ENCODE measurements around the gene IL2RA. TPM values are rescaled to one million over a fixed set of nuclear protein-coding genes. Genes with fewer than 3 reads are reported as not detected.

IL2RA gene
- total RNA-seq, 1 donor: not detected

- no peaks in the 10 kb centered on the region for H4K20me1 ChIP-seq (ENCODE audit: insufficient read depth, low read length)
- no peaks in the 10 kb centered on the region for H3K4me1 ChIP-seq (ENCODE audit: insufficient read depth, low read length)
- no peaks in the 10 kb centered on the region for H3K9me3 ChIP-seq (ENCODE audit: low read depth, low read length)
- no peak overlapping the region for H3K4me3 ChIP-seq (ENCODE audit: insufficient read depth, low read length)
- H2AFZ ChIP-seq (ENCODE audit: low read length): no peak overlapping the region
- H3K79me2 ChIP-seq (ENCODE audit: insufficient read depth, low read length): no peaks in the 10 kb centered on the region
- no peak for TF ChIP-seq CTCF (IDR thresholded peaks at IDR 0.05; ENCODE audit: extremely low read depth, low read depth, low read length)
- H3K27me3 ChIP-seq (ENCODE audit: insufficient read depth, low read length): peaks cover 26% of the 10 kb centered on the region
- H3K36me3 ChIP-seq (ENCODE audit: insufficient read depth, low read length): no peaks in the 10 kb centered on the region
- DNase-seq (ENCODE audit: insufficient read length, low spot score, missing footprints): no peak
- no peak overlapping the region for H3K4me2 ChIP-seq (ENCODE audit: insufficient read depth, low read length)
- no peak overlapping the region for H3K27ac ChIP-seq (ENCODE audit: low read depth, low read length)
These were observed 28.2 kb downstream of the IL2RA start for GRCh38 chr10:6033954-6034353.

GRCh38 chr10:6030940-6031339 is 31.2 kb downstream of the IL2RA start:
- Histone ChIP-seq H3K27me3 (ENCODE audit: insufficient read depth, low read length) (peaks cover 5% of the 10 kb centered on the region), H4K20me1 (ENCODE audit: insufficient read depth, low read length) (no peaks in the 10 kb centered on the region), H3K9me3 (ENCODE audit: low read depth, low read length) (no peaks in the 10 kb centered on the region), H3K27ac (ENCODE audit: low read depth, low read length) (no peak overlapping the region), H3K79me2 (ENCODE audit: insufficient read depth, low read length) (no peaks in the 10 kb centered on the region), H2AFZ (ENCODE audit: low read length) (no peak overlapping the region), H3K4me3 (ENCODE audit: insufficient read depth, low read length) (no peak overlapping the region), H3K36me3 (ENCODE audit: insufficient read depth, low read length) (no peaks in the 10 kb centered on the region), H3K4me1 (ENCODE audit: insufficient read depth, low read length) (no peaks in the 10 kb centered on the region), H3K4me2 (ENCODE audit: insufficient read depth, low read length) (no peak overlapping the region)
- no peak for DNase-seq (ENCODE audit: insufficient read length, low spot score, missing footprints)
- no peak for TF ChIP-seq CTCF (IDR thresholded peaks at IDR 0.05; ENCODE audit: extremely low read depth, low read depth, low read length)

- DNase-seq (ENCODE audit: insufficient read length, low spot score, missing footprints): no peak
- no peaks in the 10 kb centered on the region for H3K36me3 ChIP-seq (ENCODE audit: insufficient read depth, low read length)
- H3K4me2 ChIP-seq (ENCODE audit: insufficient read depth, low read length): no peak overlapping the region
- H2AFZ ChIP-seq (ENCODE audit: low read length): no peak overlapping the region
- no peaks in the 10 kb centered on the region for H4K20me1 ChIP-seq (ENCODE audit: insufficient read depth, low read length)
- H3K4me1 ChIP-seq (ENCODE audit: insufficient read depth, low read length): no peaks in the 10 kb centered on the region
- no peak for TF ChIP-seq CTCF (IDR thresholded peaks at IDR 0.05; ENCODE audit: extremely low read depth, low read depth, low read length)
- no peak overlapping the region for H3K4me3 ChIP-seq (ENCODE audit: insufficient read depth, low read length)
- H3K79me2 ChIP-seq (ENCODE audit: insufficient read depth, low read length): no peaks in the 10 kb centered on the region
- H3K27ac ChIP-seq (ENCODE audit: low read depth, low read length): no peak overlapping the region
- no peaks in the 10 kb centered on the region for H3K9me3 ChIP-seq (ENCODE audit: low read depth, low read length)
- H3K27me3 ChIP-seq (ENCODE audit: insufficient read depth, low read length): no peaks in the 10 kb centered on the region
These were observed 31.9 kb downstream of the IL2RA start for GRCh38 chr10:6030217-6030616.

GRCh38 chr10:6027929-6028328 is 34.2 kb downstream of the IL2RA start:
- H3K4me2 ChIP-seq (ENCODE audit: insufficient read depth, low read length): no peak overlapping the region
- no peak overlapping the region for H3K27ac ChIP-seq (ENCODE audit: low read depth, low read length)
- no peak overlapping the region for H2AFZ ChIP-seq (ENCODE audit: low read length)
- no peaks in the 10 kb centered on the region for H3K9me3 ChIP-seq (ENCODE audit: low read depth, low read length)
- H3K79me2 ChIP-seq (ENCODE audit: insufficient read depth, low read length): no peaks in the 10 kb centered on the region
- H4K20me1 ChIP-seq (ENCODE audit: insufficient read depth, low read length): no peaks in the 10 kb centered on the region
- no peaks in the 10 kb centered on the region for H3K27me3 ChIP-seq (ENCODE audit: insufficient read depth, low read length)
- no peak overlapping the region for H3K4me3 ChIP-seq (ENCODE audit: insufficient read depth, low read length)
- H3K36me3 ChIP-seq (ENCODE audit: insufficient read depth, low read length): no peaks in the 10 kb centered on the region
- no peak for DNase-seq (ENCODE audit: insufficient read length, low spot score, missing footprints)
- TF ChIP-seq CTCF (IDR thresholded peaks at IDR 0.05; ENCODE audit: extremely low read depth, low read depth, low read length): no peak
- H3K4me1 ChIP-seq (ENCODE audit: insufficient read depth, low read length): no peaks in the 10 kb centered on the region
